Neural progenitor cell (in vitro differentiated cells): ENCODE results near the gene STK39. TPM values are rescaled to one million over a fixed set of nuclear protein-coding genes. Genes with fewer than 3 reads are reported as not detected.

Experiments
- DNase-seq: peaks from one replicate; pipeline ENCODE4 v3.0.0-alpha.2; 2016; ENCODE audit warnings: low spot score
- H2AFZ ChIP-seq: fragments of 200-600 bp; sonication (generic); replicated peaks from 2 replicates; pipeline ENCODE4 v1.6.1; 2016; ENCODE audit warnings: antibody characterized with exemption
- H3F3A ChIP-seq: fragments of 200-600 bp; sonication (generic); 2 replicates; pipeline ENCODE4 v1.6.1; 2016; ENCODE audit warnings: antibody characterized with exemption, low read depth
- H3K27ac ChIP-seq: fragments of 200-600 bp; sonication (generic); 2 replicates; pipeline ENCODE4 v1.5.1; 2016; ENCODE audit warnings: mild to moderate bottlenecking
- H3K27me3 ChIP-seq: fragments of 200-600 bp; sonication (generic); 2 replicates; pipeline ENCODE4 v1.6.1; 2016; ENCODE audit warnings: mild to moderate bottlenecking, moderate library complexity
- H3K36me3 ChIP-seq: fragments of 200-600 bp; sonication (generic); 2 replicates; pipeline ENCODE4 v1.5.1; 2016
- H3K4me1 ChIP-seq: fragments of 200-600 bp; sonication (generic); 2 replicates; pipeline ENCODE4 v1.6.1; 2016; ENCODE audit warnings: mixed run types
- H3K4me2 ChIP-seq: fragments of 200-600 bp; sonication (generic); 2 replicates; pipeline ENCODE4 v1.6.1; 2016
- H3K4me3 ChIP-seq: fragments of 200-600 bp; sonication (generic); 2 replicates; pipeline ENCODE4 v1.5.1; 2016
- H3K79me2 ChIP-seq: fragments of 200-600 bp; sonication (generic); 2 replicates; pipeline ENCODE4 v1.6.1; 2016; ENCODE audit warnings: low read depth
- H3K9ac ChIP-seq: fragments of 200-600 bp; sonication (generic); 2 replicates; pipeline ENCODE4 v1.6.1; 2016
- H3K9me3 ChIP-seq: fragments of 200-600 bp; sonication (generic); 2 replicates; pipeline ENCODE4 v1.5.1; 2016; ENCODE audit warnings: low read depth
- H4K20me1 ChIP-seq: fragments of 200-600 bp; sonication (generic); 2 replicates; pipeline ENCODE4 v1.6.1; 2016; ENCODE audit warnings: low read depth
- H3K27ac Mint-ChIP-seq: 3 replicates; pipeline ENCODE4 v1.8.0; 2021; ENCODE audit warnings: mixed read lengths
- H3K27me3 Mint-ChIP-seq: 2 replicates; pipeline ENCODE4 v1.8.0; 2022; ENCODE audit warnings: low read depth, mild to moderate bottlenecking, inconsistent platforms, moderate library complexity, mixed read lengths; ENCODE audit not compliant: insufficient read depth
- H3K36me3 Mint-ChIP-seq: 3 replicates; pipeline ENCODE4 v1.8.0; 2021; ENCODE audit warnings: mixed read lengths
- H3K4me1 Mint-ChIP-seq: 3 replicates; pipeline ENCODE4 v1.8.0; 2021; ENCODE audit warnings: mixed read lengths
- H3K4me3 Mint-ChIP-seq: 3 replicates; pipeline ENCODE4 v1.8.0; 2021; ENCODE audit warnings: mild to moderate bottlenecking, moderate library complexity, mixed read lengths
- H3K9me3 Mint-ChIP-seq: 3 replicates; pipeline ENCODE4 v1.8.0; 2020; ENCODE audit warnings: mixed read lengths
- CTCF ChIP-seq: fragments of 200-600 bp; sonication (generic); IDR thresholded peaks from 2 replicates; pipeline ENCODE4 v1.5.1; 2017; ENCODE audit warnings: antibody characterized with exemption, mild to moderate bottlenecking
- EZH2 ChIP-seq: fragments of 200-600 bp; sonication (generic); IDR thresholded peaks from 2 replicates; pipeline ENCODE4 v1.6.1; 2017; ENCODE audit warnings: antibody characterized with exemption, mild to moderate bottlenecking, moderate library complexity
- EZH2phosphoT487 ChIP-seq: fragments of 200-600 bp; sonication (generic); IDR thresholded peaks from 2 replicates; pipeline ENCODE4 v1.6.1; 2017; ENCODE audit warnings: antibody characterized with exemption
- total RNA-seq: library from RNA; depleted of rRNA; stranded (reverse); fragments of >200 nt; gene quantifications from 2 replicates; pipeline ENCODE4 v1.2.3, GENCODE V29; 2015; ENCODE audit warnings: low replicate concordance

Gene STK39
- total RNA-seq, 1 donor from 2014 or later, result 23.8 TPM

- no peaks in the 10 kb centered on the region for H3K4me1 Mint-ChIP-seq
- peaks cover 2% of the 10 kb centered on the region for H3K27me3 Mint-ChIP-seq
- Histone ChIP-seq H3K27ac (no peak overlapping the region), H4K20me1 (no peaks in the 10 kb centered on the region), H3K4me2 (no peak overlapping the region), H3F3A (no peaks in the 10 kb centered on the region), H2AFZ (no peak overlapping the region), H3K4me3 (no peak overlapping the region), H3K27me3 (no peaks in the 10 kb centered on the region), H3K79me2 (no peaks in the 10 kb centered on the region), H3K4me1 (no peaks in the 10 kb centered on the region), H3K9me3 (no peaks in the 10 kb centered on the region), H3K36me3 (no peaks in the 10 kb centered on the region), H3K9ac (no peak overlapping the region)
- no peak for DNase-seq
- no peak overlapping the region for H3K4me3 Mint-ChIP-seq
- peaks cover 6% of the 10 kb centered on the region for H3K36me3 Mint-ChIP-seq
- TF ChIP-seq CTCF (no peak), EZH2phosphoT487 (no peak), EZH2 (no peak)
- H3K9me3 Mint-ChIP-seq, result no peaks in the 10 kb centered on the region
- no peak overlapping the region for H3K27ac Mint-ChIP-seq
Measured at GRCh38 chr2:168025487-168026202, 221.8 kb downstream of the STK39 start.

DNA sequence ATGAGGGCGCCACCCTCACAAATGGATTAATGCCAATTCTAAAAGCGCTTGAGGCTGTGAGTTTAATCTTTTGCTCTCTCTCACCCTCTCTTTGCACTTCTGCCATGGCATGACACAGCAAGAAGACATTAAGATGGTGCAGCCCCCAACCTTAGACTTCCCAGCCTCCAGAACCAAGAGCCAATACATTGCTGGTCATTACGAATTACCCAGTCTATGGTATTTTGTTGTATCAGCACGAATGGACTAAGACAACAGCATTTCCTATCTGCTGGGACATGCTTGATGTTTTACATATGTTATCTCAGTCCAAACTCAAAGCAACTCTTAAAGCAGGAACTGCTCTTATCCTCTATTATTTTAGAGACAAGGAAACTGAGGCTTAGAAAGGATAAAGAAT is 222.9 kb downstream of the STK39 start:
- no peaks in the 10 kb centered on the region for H3F3A ChIP-seq
- DNase-seq, result no peak
- no peak overlapping the region for H3K4me2 ChIP-seq
- H3K4me1 Mint-ChIP-seq, result no peaks in the 10 kb centered on the region
- no peak for TF ChIP-seq EZH2phosphoT487
- TF ChIP-seq CTCF, result no peak
- no peak for TF ChIP-seq EZH2
- no peak overlapping the region for H3K9ac ChIP-seq
- H3K36me3 Mint-ChIP-seq, result peaks cover 6% of the 10 kb centered on the region
- H3K4me1 ChIP-seq, result no peaks in the 10 kb centered on the region
- no peaks in the 10 kb centered on the region for H3K9me3 Mint-ChIP-seq
- no peak overlapping the region for H2AFZ ChIP-seq
- H3K27me3 Mint-ChIP-seq, result peaks cover 2% of the 10 kb centered on the region
- no peak overlapping the region for H3K4me3 ChIP-seq
- no peaks in the 10 kb centered on the region for H3K79me2 ChIP-seq
- H3K27me3 ChIP-seq, result no peaks in the 10 kb centered on the region
- no peaks in the 10 kb centered on the region for H3K36me3 ChIP-seq
- H3K4me3 Mint-ChIP-seq, result no peak overlapping the region
- no peaks in the 10 kb centered on the region for H3K9me3 ChIP-seq
- H4K20me1 ChIP-seq, result no peaks in the 10 kb centered on the region
- H3K27ac ChIP-seq, result no peak overlapping the region
- H3K27ac Mint-ChIP-seq, result no peak overlapping the region

DNA sequence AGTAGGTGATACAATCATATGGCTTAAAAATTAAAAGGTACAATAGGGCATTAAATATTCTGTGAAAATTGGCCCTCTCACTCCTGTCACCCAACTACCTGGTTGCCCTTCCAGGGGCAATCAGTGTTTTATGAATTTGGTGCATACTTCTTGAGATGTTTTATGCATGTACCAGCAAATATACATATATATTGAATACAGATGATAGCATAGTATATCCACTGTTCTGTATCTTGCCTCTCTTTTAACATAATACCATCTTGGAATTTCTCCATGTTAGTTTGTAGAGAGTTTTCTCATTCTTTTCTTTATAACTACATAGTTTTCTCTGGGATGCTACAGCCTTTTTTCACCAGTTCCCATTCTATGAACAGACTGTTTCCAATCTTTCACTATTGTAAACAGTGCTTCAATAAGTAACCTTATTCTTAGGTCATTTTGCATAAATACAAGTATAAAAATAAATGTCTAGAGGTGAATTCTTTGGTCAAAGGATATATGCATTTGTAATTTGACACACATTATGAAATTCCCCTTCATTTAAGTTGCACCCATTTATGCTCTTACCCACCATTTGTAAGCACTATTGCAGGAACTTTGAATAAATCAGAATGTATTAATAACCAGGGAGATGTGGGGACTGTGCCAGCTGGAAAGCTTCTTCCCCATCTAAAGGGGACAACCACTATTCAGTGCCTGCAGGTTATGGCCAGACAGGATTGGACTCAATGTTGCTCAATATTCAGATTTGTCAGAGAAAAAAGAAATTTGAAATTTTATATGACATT is 225.4 kb downstream of the STK39 start:
- Mint-ChIP-seq H3K27ac (no peak overlapping the region), H3K4me1 (no peaks in the 10 kb centered on the region), H3K27me3 (peaks cover 2% of the 10 kb centered on the region), H3K4me3 (no peak overlapping the region), H3K36me3 (peaks cover 6% of the 10 kb centered on the region), H3K9me3 (no peaks in the 10 kb centered on the region)
- no peak overlapping the region for H3K4me2 ChIP-seq
- no peaks in the 10 kb centered on the region for H3K27me3 ChIP-seq
- no peaks in the 10 kb centered on the region for H3K79me2 ChIP-seq
- H3K9me3 ChIP-seq, result no peaks in the 10 kb centered on the region
- no peak overlapping the region for H3K4me3 ChIP-seq
- no peaks in the 10 kb centered on the region for H3F3A ChIP-seq
- H4K20me1 ChIP-seq, result no peaks in the 10 kb centered on the region
- no peaks in the 10 kb centered on the region for H3K4me1 ChIP-seq
- H3K9ac ChIP-seq, result no peak overlapping the region
- no peak overlapping the region for H2AFZ ChIP-seq
- DNase-seq, result no peak
- TF ChIP-seq EZH2phosphoT487 (no peak), CTCF (no peak), EZH2 (no peak)
- H3K27ac ChIP-seq, result no peak overlapping the region
- H3K36me3 ChIP-seq, result no peaks in the 10 kb centered on the region
